ENCODE measurements around the gene ARHGAP15. TPM values are rescaled to one million over a fixed set of nuclear protein-coding genes. Genes with fewer than 3 reads are reported as not detected.

The ARHGAP15 gene
- total RNA-seq, 1 experiment from 2014 or later = not detected

GRCh38 chr2:143732076-143732475 lies 602.9 kb downstream of the ARHGAP15 start:
- Histone ChIP-seq H3K27me3 (ENCODE audit: control insufficient read depth, insufficient read depth, low read length) (no peaks in the 10 kb centered on the region), H3K36me3 (replicated peaks; ENCODE audit: control insufficient read depth, insufficient read depth, low read length) (no peaks in the 10 kb centered on the region), H3K4me3 (ENCODE audit: insufficient read depth, low read depth, low read length) (no peak overlapping the region)
- DNase-seq = no peak

- DNase-seq = no peak
- Histone ChIP-seq H3K36me3 (replicated peaks; ENCODE audit: control insufficient read depth, insufficient read depth, low read length) (no peaks in the 10 kb centered on the region), H3K4me3 (ENCODE audit: insufficient read depth, low read depth, low read length) (no peak overlapping the region), H3K27me3 (ENCODE audit: control insufficient read depth, insufficient read depth, low read length) (no peaks in the 10 kb centered on the region)
Measured at GRCh38 chr2:143732871-143733270, 603.7 kb downstream of the ARHGAP15 start.

- Histone ChIP-seq H3K4me3 (ENCODE audit: insufficient read depth, low read depth, low read length) (no peak overlapping the region), H3K36me3 (replicated peaks; ENCODE audit: control insufficient read depth, insufficient read depth, low read length) (no peaks in the 10 kb centered on the region), H3K27me3 (ENCODE audit: control insufficient read depth, insufficient read depth, low read length) (no peaks in the 10 kb centered on the region)
- DNase-seq = no peak
Measured at GRCh38 chr2:143734507-143734906, 605.3 kb downstream of the ARHGAP15 start.

GRCh38 chr2:143736904-143737303 lies 607.7 kb downstream of the ARHGAP15 start:
- no peak overlapping the region for H3K4me3 ChIP-seq (ENCODE audit: insufficient read depth, low read depth, low read length)
- no peak for DNase-seq
- no peaks in the 10 kb centered on the region for H3K27me3 ChIP-seq (ENCODE audit: control insufficient read depth, insufficient read depth, low read length)
- H3K36me3 ChIP-seq (replicated peaks; ENCODE audit: control insufficient read depth, insufficient read depth, low read length) = no peaks in the 10 kb centered on the region

- no peaks in the 10 kb centered on the region for H3K27me3 ChIP-seq (ENCODE audit: control insufficient read depth, insufficient read depth, low read length)
- DNase-seq = no peak
Measured at GRCh38 chr2:143740431-143740830, 611.2 kb downstream of the ARHGAP15 start.

GRCh38 chr2:143741205-143741604 lies 612.0 kb downstream of the ARHGAP15 start:
- Histone ChIP-seq H3K4me3 (ENCODE audit: insufficient read depth, low read depth, low read length) (no peak overlapping the region), H3K36me3 (replicated peaks; ENCODE audit: control insufficient read depth, insufficient read depth, low read length) (no peaks in the 10 kb centered on the region), H3K27me3 (ENCODE audit: control insufficient read depth, insufficient read depth, low read length) (no peaks in the 10 kb centered on the region)
- no peak for DNase-seq

More at GRCh38 chr2:143740431-143740830, 611.2 kb downstream of the ARHGAP15 start:
- H3K36me3 ChIP-seq (replicated peaks; ENCODE audit: control insufficient read depth, insufficient read depth, low read length) = no peaks in the 10 kb centered on the region
- no peak overlapping the region for H3K4me3 ChIP-seq (ENCODE audit: insufficient read depth, low read depth, low read length)

GRCh38 chr2:143742581-143742980 lies 613.4 kb downstream of the ARHGAP15 start:
- no peak overlapping the region for H3K4me3 ChIP-seq (ENCODE audit: insufficient read depth, low read depth, low read length)
- no peaks in the 10 kb centered on the region for H3K27me3 ChIP-seq (ENCODE audit: control insufficient read depth, insufficient read depth, low read length)
- DNase-seq = no peak
- H3K36me3 ChIP-seq (replicated peaks; ENCODE audit: control insufficient read depth, insufficient read depth, low read length) = no peaks in the 10 kb centered on the region

GRCh38 chr2:143744114-143744513 lies 614.9 kb downstream of the ARHGAP15 start:
- Histone ChIP-seq H3K4me3 (ENCODE audit: insufficient read depth, low read depth, low read length) (no peak overlapping the region), H3K36me3 (replicated peaks; ENCODE audit: control insufficient read depth, insufficient read depth, low read length) (no peaks in the 10 kb centered on the region), H3K27me3 (ENCODE audit: control insufficient read depth, insufficient read depth, low read length) (no peaks in the 10 kb centered on the region)
- DNase-seq = no peak

- Histone ChIP-seq H3K4me3 (ENCODE audit: insufficient read depth, low read depth, low read length) (no peak overlapping the region), H3K36me3 (replicated peaks; ENCODE audit: control insufficient read depth, insufficient read depth, low read length) (no peaks in the 10 kb centered on the region), H3K27me3 (ENCODE audit: control insufficient read depth, insufficient read depth, low read length) (no peaks in the 10 kb centered on the region)
- no peak for DNase-seq
Measured at GRCh38 chr2:143745060-143745459, 615.8 kb downstream of the ARHGAP15 start.

GRCh38 chr2:143754742-143755141 lies 625.5 kb downstream of the ARHGAP15 start:
- no peak for DNase-seq

GRCh38 chr2:143758629-143759330 lies 629.6 kb downstream of the ARHGAP15 start:
- Histone ChIP-seq H3K4me3 (ENCODE audit: insufficient read depth, low read depth, low read length) (no peak overlapping the region), H3K36me3 (replicated peaks; ENCODE audit: control insufficient read depth, insufficient read depth, low read length) (no peaks in the 10 kb centered on the region), H3K27me3 (ENCODE audit: control insufficient read depth, insufficient read depth, low read length) (no peaks in the 10 kb centered on the region)
- no peak for DNase-seq

More at GRCh38 chr2:143754742-143755141, 625.5 kb downstream of the ARHGAP15 start:
- H3K36me3 ChIP-seq (replicated peaks; ENCODE audit: control insufficient read depth, insufficient read depth, low read length) = no peaks in the 10 kb centered on the region
- no peaks in the 10 kb centered on the region for H3K27me3 ChIP-seq (ENCODE audit: control insufficient read depth, insufficient read depth, low read length)
- no peak overlapping the region for H3K4me3 ChIP-seq (ENCODE audit: insufficient read depth, low read depth, low read length)

GRCh38 chr2:143759455-143759854 lies 630.2 kb downstream of the ARHGAP15 start:
- DNase-seq = peak; percentile 20
- no peaks in the 10 kb centered on the region for H3K27me3 ChIP-seq (ENCODE audit: control insufficient read depth, insufficient read depth, low read length)
- H3K36me3 ChIP-seq (replicated peaks; ENCODE audit: control insufficient read depth, insufficient read depth, low read length) = no peaks in the 10 kb centered on the region
- no peak overlapping the region for H3K4me3 ChIP-seq (ENCODE audit: insufficient read depth, low read depth, low read length)

GRCh38 chr2:143762176-143762928 lies 633.1 kb downstream of the ARHGAP15 start:
- peak; percentile 29 for DNase-seq
- Histone ChIP-seq H3K4me3 (ENCODE audit: insufficient read depth, low read depth, low read length) (no peak overlapping the region), H3K27me3 (ENCODE audit: control insufficient read depth, insufficient read depth, low read length) (no peaks in the 10 kb centered on the region), H3K36me3 (replicated peaks; ENCODE audit: control insufficient read depth, insufficient read depth, low read length) (no peaks in the 10 kb centered on the region)

- Histone ChIP-seq H3K27me3 (ENCODE audit: control insufficient read depth, insufficient read depth, low read length) (no peaks in the 10 kb centered on the region), H3K36me3 (replicated peaks; ENCODE audit: control insufficient read depth, insufficient read depth, low read length) (no peaks in the 10 kb centered on the region), H3K4me3 (ENCODE audit: insufficient read depth, low read depth, low read length) (no peak overlapping the region)
- no peak for DNase-seq
Measured at GRCh38 chr2:143764261-143764660, 635.0 kb downstream of the ARHGAP15 start.

GRCh38 chr2:143764706-143765105 lies 635.5 kb downstream of the ARHGAP15 start:
- no peak for DNase-seq
- Histone ChIP-seq H3K4me3 (ENCODE audit: insufficient read depth, low read depth, low read length) (no peak overlapping the region), H3K27me3 (ENCODE audit: control insufficient read depth, insufficient read depth, low read length) (no peaks in the 10 kb centered on the region), H3K36me3 (replicated peaks; ENCODE audit: control insufficient read depth, insufficient read depth, low read length) (no peaks in the 10 kb centered on the region)

All from H7 (cell line).